Endothelial cell of umbilical vein (primary cell): ENCODE results near the gene DNAH1. TPM values are rescaled to one million over a fixed set of nuclear protein-coding genes. Genes with fewer than 3 reads are reported as not detected.

Experiments used
- BruUV-seq: library from RNA; stranded (reverse); fragments of 400-500 nt; replicated peaks from 2 replicates; lab custom pipeline; 2021; lab: Mats Ljungman, UMichigan
- CTCF ChIA-PET: fragments of 300-600, 350-600 bp; sonication (Branson Sonifier 250); formaldehyde crosslinking; loops from one replicate; lab custom pipeline; 2021; ENCODE audit warnings: antibody characterized with exemption, inconsistent platforms; lab: Charles Lee
- POLR2A ChIA-PET: fragments of 300-600, 350-600 bp; sonication (Branson Sonifier 250); formaldehyde crosslinking; loops from one replicate; lab custom pipeline; 2021; ENCODE audit warnings: antibody characterized with exemption, inconsistent platforms; lab: Charles Lee
- DNase-seq: peaks from one replicate; pipeline ENCODE4 v3.0.0-alpha.2; 2011; ENCODE audit warnings: low read depth, low spot score
- FAIRE-seq: peaks from 2 replicates; lab custom pipeline; 2011; peaks lifted over from hg19 to GRCh38; lab: Jason Lieb, UNC
- H2AFZ ChIP-seq: 2 replicates; pipeline ENCODE4 v1.6.0; 2012; ENCODE audit warnings: low read depth, low read length, control low read depth, inconsistent platforms
- H3K27ac ChIP-seq: 2 replicates; pipeline ENCODE4 v1.5.1; 2011; ENCODE audit warnings: low read depth, mild to moderate bottlenecking, control low read depth, low read length, moderate library complexity; ENCODE audit not compliant: insufficient read depth
- H3K27me3 ChIP-seq, 2 experiments: 2 replicates each; pipeline versions ENCODE4 v1.6.0 to v1.6.1; 2011; ENCODE audit warnings: low read length in 2 of 2, mixed read lengths in 1 of 2; ENCODE audit not compliant: control insufficient read depth in 2 of 2, insufficient read depth in 2 of 2
- H3K36me3 ChIP-seq, 2 experiments: 2 replicates in 1 of 2; 3 replicates in 1 of 2; pipeline ENCODE4 v1.5.1; 2011; ENCODE audit warnings: low read length in 2 of 2, mild to moderate bottlenecking in 1 of 2, moderate library complexity in 1 of 2; ENCODE audit not compliant: control insufficient read depth in 2 of 2, insufficient read depth in 2 of 2; ENCODE audit errors: extremely low read depth in 1 of 2
- H3K4me1 ChIP-seq: 3 replicates; pipeline ENCODE4 v1.5.1; 2011; ENCODE audit warnings: mild to moderate bottlenecking, low read length; ENCODE audit not compliant: control insufficient read depth, insufficient read depth; ENCODE audit errors: extremely low read depth
- H3K4me2 ChIP-seq: 2 replicates; pipeline ENCODE4 v1.6.1; 2011; ENCODE audit warnings: low read length, control low read depth, mixed read lengths; ENCODE audit not compliant: insufficient read depth
- H3K4me3 ChIP-seq, 3 experiments: fragments of 200-600 bp in 1 of 3; sonication (generic), shearing (Covaris generic) in 1 of 3; replicated peaks in 1 of 3; 2 replicates each; pipeline ENCODE4 v1.5.1; 2011 to 2016; ENCODE audit warnings: control low read depth in 3 of 3, low read length in 3 of 3, mild to moderate bottlenecking in 2 of 3, inconsistent platforms in 1 of 3, low read depth in 1 of 3, moderate library complexity in 1 of 3; ENCODE audit not compliant: insufficient read depth in 1 of 3
- H3K79me2 ChIP-seq: 2 replicates; pipeline ENCODE4 v1.6.0; 2012; ENCODE audit warnings: low read length, inconsistent platforms; ENCODE audit not compliant: control insufficient read depth, insufficient read depth
- H3K9ac ChIP-seq: replicated peaks from 2 replicates; pipeline ENCODE3; 2011; ENCODE audit warnings: low read length, control low read depth; ENCODE audit not compliant: insufficient read depth; ENCODE audit errors: extremely low read depth
- H3K9me1 ChIP-seq: replicated peaks from 3 replicates; pipeline ENCODE4 v1.6.0; 2011; ENCODE audit warnings: mild to moderate bottlenecking, low read length; ENCODE audit not compliant: control insufficient read depth, insufficient read depth; ENCODE audit errors: extremely low read depth
- H3K9me3 ChIP-seq: replicated peaks from 2 replicates; pipeline ENCODE4 v1.5.1; 2012; ENCODE audit warnings: low read length, inconsistent platforms; ENCODE audit not compliant: control insufficient read depth, insufficient read depth
- H4K20me1 ChIP-seq: replicated peaks from 2 replicates; pipeline ENCODE3; 2011; ENCODE audit warnings: mild to moderate bottlenecking, low read length; ENCODE audit not compliant: control insufficient read depth, insufficient read depth; ENCODE audit errors: extremely low read depth
- EZH2 ChIP-seq: IDR thresholded peaks from 2 replicates; pipeline ENCODE4 v1.6.1; 2012; ENCODE audit warnings: borderline replicate concordance, low read depth, mild to moderate bottlenecking, moderate library complexity, low read length, inconsistent platforms; ENCODE audit not compliant: severe bottlenecking
- FOS ChIP-seq: IDR thresholded peaks from 2 replicates; pipeline ENCODE4 v1.6.1; 2011; ENCODE audit warnings: mild to moderate bottlenecking, low read length, moderate library complexity, borderline replicate concordance; ENCODE audit not compliant: insufficient read depth
- GATA2 ChIP-seq: IDR thresholded peaks from 2 replicates; pipeline ENCODE4 v1.7.0; 2011; ENCODE audit warnings: low read depth, mild to moderate bottlenecking, moderate library complexity, mixed read lengths, low read length; ENCODE audit not compliant: insufficient read length, insufficient read depth
- JUN ChIP-seq: IDR thresholded peaks from 2 replicates; pipeline ENCODE4 v1.6.1; 2011; ENCODE audit warnings: borderline replicate concordance, low read depth; ENCODE audit not compliant: insufficient read length, insufficient read depth
- MYC ChIP-seq: IDR thresholded peaks from one replicate; pipeline ENCODE4 v1.6.1; 2011; ENCODE audit warnings: mild to moderate bottlenecking, low read depth, low read length
- POLR2A ChIP-seq: IDR thresholded peaks from 2 replicates; pipeline ENCODE4 v1.6.1; 2012; ENCODE audit warnings: low read depth, mild to moderate bottlenecking, control low read depth, low read length
- POLR2AphosphoS5 ChIP-seq: IDR thresholded peaks from 2 replicates; pipeline ENCODE4 v1.6.1; 2012; ENCODE audit warnings: low read depth, mild to moderate bottlenecking, control low read depth, low read length, moderate library complexity; ENCODE audit not compliant: insufficient read depth
- dilution Hi-C: fragments of 300-500 bp; cut with MboI; formaldehyde crosslinking; loops from one replicate; pipeline ENCODE4 v1.15.0; 2019; ENCODE audit warnings: low sequenced_read_pairs; ENCODE audit not compliant: extremely low pct_ligation_motif_present
- intact Hi-C: fragments of 100-400 bp; cut with micrococcal nuclease; formaldehyde crosslinking; loops from one replicate; pipeline ENCODE4 v1.10.0; 2022
- polyA plus RNA-seq, 4 experiments: library from polyadenylated mRNA; depleted of rRNA in 3 of 4; stranded (reverse) in 3 of 4; unstranded in 1 of 4; fragments of >200 nt; gene quantifications; 2 replicates each; pipeline versions ENCODE4 v1.2.1 to v1.2.3, GENCODE V29; 2011 to 2012; ENCODE audit warnings: missing spikeins in 1 of 4
- total RNA-seq: library from RNA; stranded (reverse); gene quantifications from 2 replicates; pipeline ENCODE4 v1.2.3, GENCODE V29; 2021
- TF ChIP-seq, protein P1 (sequence below), 2 donors: IDR thresholded peaks; 1 replicate in 1 of 2; 2 replicates in 1 of 2; pipeline ENCODE4 v1.5.1; 2011; ENCODE audit warnings: low read length in 2 of 2, mild to moderate bottlenecking in 2 of 2, moderate library complexity in 2 of 2, control low read depth in 1 of 2, inconsistent platforms in 1 of 2, low read depth in 1 of 2; ENCODE audit not compliant: insufficient read depth in 1 of 2; ENCODE audit errors: extremely low read depth in 1 of 2
- TF ChIP-seq, protein P2 (sequence below): IDR thresholded peaks from 2 replicates; pipeline ENCODE4 v1.6.1; 2011; ENCODE audit not compliant: insufficient read depth, insufficient read length

The DNAH1 gene
- total and polyA plus RNA-seq, 2 donors (not counting 3 experiments of a cell fraction or from before 2014, with no cell fraction given): 5.8 to 6.0 TPM

DNA sequence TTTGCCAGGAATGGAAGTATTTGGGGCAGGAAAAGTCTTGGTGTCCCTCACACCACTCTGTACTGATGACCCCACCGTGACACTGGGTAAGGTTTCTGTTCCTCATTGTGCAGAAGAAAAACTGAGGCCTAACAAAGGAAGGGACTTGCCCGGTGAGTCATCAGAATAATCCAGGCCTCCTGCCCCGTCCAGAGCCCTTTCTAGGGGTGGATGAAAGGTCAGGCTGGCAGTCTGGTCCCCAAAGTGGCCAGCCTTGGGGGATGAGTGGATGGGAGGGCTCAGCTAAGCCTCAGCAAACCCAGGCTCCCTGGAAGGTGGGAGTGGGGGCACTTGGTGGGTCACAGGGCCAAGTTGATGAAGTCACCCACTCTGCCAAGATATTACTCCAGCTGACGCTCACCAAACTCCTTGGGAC is 2.3 kb upstream of the DNAH1 start:
- BruUV-seq: no TSS peak
- Histone ChIP-seq H3K4me3 (no peak overlapping the region), H3K36me3 (no peaks in the 10 kb centered on the region), H2AFZ (peak overlapping the region; percentile 39), H3K9me1 (no peaks in the 10 kb centered on the region), H3K79me2 (no peaks in the 10 kb centered on the region), H3K9ac (peak overlapping the region; percentile 26), H3K27ac (peak overlapping the region; percentile 54), H4K20me1 (no peaks in the 10 kb centered on the region), H3K4me2 (peak overlapping the region; percentile 5), H3K4me1 (peaks cover 19% of the 10 kb centered on the region), H3K9me3 (no peaks in the 10 kb centered on the region), H3K27me3 (no peaks in the 10 kb centered on the region)
- dilution Hi-C loops (no loop called here), intact Hi-C loops (loop anchor here (1.0 kb wide), 1 partner anchor 22 kb away; no protein-coding TSS in a partner anchor)
- CTCF ChIA-PET: interaction anchor here (2.9 kb wide), 1 partner anchor 26 kb away, joined by 8 read pairs; no protein-coding TSS in a partner anchor
- FAIRE-seq (peak; percentile 99), DNase-seq (peak; percentile 78)
- TF ChIP-seq JUN: peak; percentile 69
- TF ChIP-seq, protein P1, sequence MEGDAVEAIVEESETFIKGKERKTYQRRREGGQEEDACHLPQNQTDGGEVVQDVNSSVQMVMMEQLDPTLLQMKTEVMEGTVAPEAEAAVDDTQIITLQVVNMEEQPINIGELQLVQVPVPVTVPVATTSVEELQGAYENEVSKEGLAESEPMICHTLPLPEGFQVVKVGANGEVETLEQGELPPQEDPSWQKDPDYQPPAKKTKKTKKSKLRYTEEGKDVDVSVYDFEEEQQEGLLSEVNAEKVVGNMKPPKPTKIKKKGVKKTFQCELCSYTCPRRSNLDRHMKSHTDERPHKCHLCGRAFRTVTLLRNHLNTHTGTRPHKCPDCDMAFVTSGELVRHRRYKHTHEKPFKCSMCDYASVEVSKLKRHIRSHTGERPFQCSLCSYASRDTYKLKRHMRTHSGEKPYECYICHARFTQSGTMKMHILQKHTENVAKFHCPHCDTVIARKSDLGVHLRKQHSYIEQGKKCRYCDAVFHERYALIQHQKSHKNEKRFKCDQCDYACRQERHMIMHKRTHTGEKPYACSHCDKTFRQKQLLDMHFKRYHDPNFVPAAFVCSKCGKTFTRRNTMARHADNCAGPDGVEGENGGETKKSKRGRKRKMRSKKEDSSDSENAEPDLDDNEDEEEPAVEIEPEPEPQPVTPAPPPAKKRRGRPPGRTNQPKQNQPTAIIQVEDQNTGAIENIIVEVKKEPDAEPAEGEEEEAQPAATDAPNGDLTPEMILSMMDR (IDR thresholded peaks at IDR 0.05; ENCODE audit: extremely low read depth in 1 of 2, insufficient read depth in 1 of 2, low read depth in 1 of 2, low read length in 2 of 2): no peak
- no peak for TF ChIP-seq MYC
- no peak for TF ChIP-seq POLR2A
- no peak for TF ChIP-seq GATA2
- TF ChIP-seq POLR2AphosphoS5: no peak
- TF ChIP-seq EZH2: no peak
- TF ChIP-seq, protein P2, sequence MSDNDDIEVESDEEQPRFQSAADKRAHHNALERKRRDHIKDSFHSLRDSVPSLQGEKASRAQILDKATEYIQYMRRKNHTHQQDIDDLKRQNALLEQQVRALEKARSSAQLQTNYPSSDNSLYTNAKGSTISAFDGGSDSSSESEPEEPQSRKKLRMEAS: no peak
- peak; percentile 76 for TF ChIP-seq FOS
- POLR2A ChIA-PET: no interaction called here
